NB4 (cell line): Measurements from ENCODE around the gene MGME1.
"Not testable (repeated sequence)": the region's sequence is repeated elsewhere in the genome, so short reads cannot be mapped to it uniquely, and the experiment has no call there.

ENCODE experiments used
- DNase-seq: peaks from one replicate; pipeline ENCODE4 v3.0.0; 2010; ENCODE audit warnings: low read depth
- H3K4me3 ChIP-seq: one replicate; pipeline ENCODE4 v1.5.1; 2011; ENCODE audit warnings: mild to moderate bottlenecking, low read depth, low read length, moderate library complexity
- MYC ChIP-seq: IDR thresholded peaks from 2 replicates; pipeline ENCODE4 v1.6.1; 2011; ENCODE audit warnings: low read depth, low read length
- POLR2A ChIP-seq: IDR thresholded peaks from 2 replicates; pipeline ENCODE4 v1.6.1; 2011; ENCODE audit warnings: mild to moderate bottlenecking; ENCODE audit not compliant: insufficient read length; ENCODE audit errors: extremely low read depth
- TF ChIP-seq, protein P1 (sequence below): IDR thresholded peaks from one replicate; pipeline ENCODE4 v1.5.1; 2012; ENCODE audit warnings: low read depth, low read length
- TF ChIP-seq, protein P2 (sequence below): IDR thresholded peaks from 2 replicates; pipeline ENCODE4 v1.6.1; 2011; ENCODE audit warnings: low read depth, low read length

Gene MGME1

DNA sequence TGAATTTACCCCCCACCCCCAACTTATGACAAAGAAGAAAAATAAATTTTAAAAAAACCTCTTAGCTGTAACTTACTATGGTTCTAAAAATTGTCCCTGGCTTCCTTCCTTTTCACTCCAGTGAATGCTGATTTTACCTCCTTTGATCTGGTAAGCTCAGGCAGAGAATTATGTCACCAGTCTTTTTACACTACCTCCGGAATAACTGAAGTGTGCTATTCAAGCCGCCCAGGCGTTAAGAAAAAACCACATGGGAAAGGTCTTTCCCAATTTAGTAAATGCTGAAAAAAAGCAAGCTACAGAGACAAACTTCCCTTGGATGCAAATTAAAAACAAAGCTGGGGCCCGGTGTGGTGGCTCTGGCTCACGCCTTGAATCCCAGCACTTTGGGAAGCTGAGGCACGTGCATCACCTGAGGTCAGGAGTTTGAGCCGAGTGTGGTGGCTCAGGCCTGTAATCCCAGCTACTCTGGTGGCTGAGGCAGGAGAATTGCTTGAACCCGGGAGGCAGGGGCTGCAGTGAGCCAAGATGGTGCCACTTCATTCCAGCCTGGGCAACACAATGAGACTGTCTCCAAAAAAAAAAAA, 12.6 kb upstream of the MGME1 start:
- TF ChIP-seq, protein P1, sequence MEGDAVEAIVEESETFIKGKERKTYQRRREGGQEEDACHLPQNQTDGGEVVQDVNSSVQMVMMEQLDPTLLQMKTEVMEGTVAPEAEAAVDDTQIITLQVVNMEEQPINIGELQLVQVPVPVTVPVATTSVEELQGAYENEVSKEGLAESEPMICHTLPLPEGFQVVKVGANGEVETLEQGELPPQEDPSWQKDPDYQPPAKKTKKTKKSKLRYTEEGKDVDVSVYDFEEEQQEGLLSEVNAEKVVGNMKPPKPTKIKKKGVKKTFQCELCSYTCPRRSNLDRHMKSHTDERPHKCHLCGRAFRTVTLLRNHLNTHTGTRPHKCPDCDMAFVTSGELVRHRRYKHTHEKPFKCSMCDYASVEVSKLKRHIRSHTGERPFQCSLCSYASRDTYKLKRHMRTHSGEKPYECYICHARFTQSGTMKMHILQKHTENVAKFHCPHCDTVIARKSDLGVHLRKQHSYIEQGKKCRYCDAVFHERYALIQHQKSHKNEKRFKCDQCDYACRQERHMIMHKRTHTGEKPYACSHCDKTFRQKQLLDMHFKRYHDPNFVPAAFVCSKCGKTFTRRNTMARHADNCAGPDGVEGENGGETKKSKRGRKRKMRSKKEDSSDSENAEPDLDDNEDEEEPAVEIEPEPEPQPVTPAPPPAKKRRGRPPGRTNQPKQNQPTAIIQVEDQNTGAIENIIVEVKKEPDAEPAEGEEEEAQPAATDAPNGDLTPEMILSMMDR, result no peak
- TF ChIP-seq MYC (no peak), POLR2A (no peak)
- TF ChIP-seq, protein P2, sequence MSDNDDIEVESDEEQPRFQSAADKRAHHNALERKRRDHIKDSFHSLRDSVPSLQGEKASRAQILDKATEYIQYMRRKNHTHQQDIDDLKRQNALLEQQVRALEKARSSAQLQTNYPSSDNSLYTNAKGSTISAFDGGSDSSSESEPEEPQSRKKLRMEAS, result no peak
- H3K4me3 ChIP-seq, result no peak overlapping the region
- no peak for DNase-seq

DNA sequence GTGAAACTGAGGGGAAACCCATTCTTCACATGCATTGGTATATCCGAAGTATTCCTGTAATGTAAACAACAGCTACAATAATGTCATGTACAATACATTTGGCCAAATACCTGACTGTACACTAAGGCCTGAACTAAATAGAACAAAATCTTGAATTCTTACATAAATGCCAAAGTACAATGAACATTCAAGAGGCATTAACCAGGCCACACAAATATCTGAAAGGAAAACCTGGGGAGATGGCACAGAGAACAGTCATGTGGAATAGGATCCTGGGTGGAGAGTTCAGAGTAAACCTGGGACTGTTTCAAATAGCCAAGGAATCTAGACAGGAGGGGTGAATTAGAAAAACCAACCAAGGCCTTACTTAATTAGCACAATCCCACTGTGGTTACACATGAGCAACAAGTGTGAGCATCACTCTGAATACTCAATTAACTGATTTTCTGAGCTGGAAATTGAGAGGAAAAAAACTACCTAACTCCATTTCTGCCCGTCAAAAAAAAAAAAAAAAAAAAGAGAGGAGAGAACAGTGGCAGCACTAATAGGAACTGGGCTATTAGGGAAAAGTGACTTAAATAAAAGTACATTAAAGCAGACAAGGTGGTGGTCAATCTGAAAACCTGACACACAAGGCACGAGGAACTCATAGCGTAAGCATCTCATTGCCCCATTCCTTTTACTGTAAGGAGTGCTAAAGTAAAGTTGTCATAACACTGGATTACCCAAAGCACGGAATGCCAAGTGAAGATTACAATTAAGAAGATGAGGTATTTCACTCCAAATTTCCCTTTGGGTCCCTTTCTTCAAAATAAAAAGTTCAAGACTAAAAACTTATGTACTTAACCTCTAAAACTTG, 11.1 kb upstream of the MGME1 start:
- TF ChIP-seq, protein P1, result no peak
- no peak for TF ChIP-seq POLR2A
- TF ChIP-seq, protein P2, result no peak
- TF ChIP-seq MYC, result no peak
- DNase-seq, result no peak
- no peak overlapping the region for H3K4me3 ChIP-seq

DNA sequence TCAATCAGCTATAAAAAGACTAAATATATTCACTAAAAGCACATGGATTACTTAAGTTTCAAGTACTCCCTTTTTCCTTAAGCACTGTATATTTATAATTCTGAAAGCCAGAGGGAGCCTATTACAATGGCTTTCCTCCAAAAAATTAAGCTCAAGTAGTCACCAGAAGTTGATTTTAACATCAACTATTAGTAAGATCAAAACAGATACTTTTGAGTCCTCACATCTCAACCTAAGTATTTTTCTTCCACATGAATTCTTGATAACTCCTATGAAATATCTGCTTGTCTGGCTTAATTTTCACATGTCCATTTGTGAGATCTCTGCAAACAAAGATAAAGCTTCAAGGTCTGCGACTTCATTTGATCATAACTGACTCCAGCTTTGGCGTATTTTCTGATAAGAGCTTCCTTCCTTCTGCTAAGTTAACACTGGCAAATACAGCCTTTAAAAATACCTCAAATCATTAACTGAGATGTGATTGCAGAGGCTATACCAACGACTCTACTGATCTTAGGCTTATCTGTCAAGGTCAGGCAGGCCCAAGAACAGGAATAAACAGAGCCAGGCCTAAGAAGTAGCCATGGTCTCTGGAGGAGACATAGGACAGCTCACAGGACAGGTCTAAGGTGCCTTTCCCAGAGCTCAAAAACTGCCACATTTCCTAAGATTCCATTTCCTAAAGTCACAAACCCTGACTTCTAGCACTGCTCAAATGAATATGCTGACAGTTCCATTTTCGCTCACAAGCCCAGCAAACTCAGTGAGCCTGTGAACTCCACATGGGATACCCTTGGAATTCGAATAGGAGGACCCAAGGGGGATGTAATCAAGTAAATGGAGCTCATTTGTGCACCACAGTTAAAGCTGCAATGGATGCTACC, 10.2 kb upstream of the MGME1 start:
- no peak overlapping the region for H3K4me3 ChIP-seq
- no peak for TF ChIP-seq POLR2A
- TF ChIP-seq, protein P2, result no peak
- TF ChIP-seq MYC, result no peak
- TF ChIP-seq, protein P1, result no peak
- no peak for DNase-seq

DNA sequence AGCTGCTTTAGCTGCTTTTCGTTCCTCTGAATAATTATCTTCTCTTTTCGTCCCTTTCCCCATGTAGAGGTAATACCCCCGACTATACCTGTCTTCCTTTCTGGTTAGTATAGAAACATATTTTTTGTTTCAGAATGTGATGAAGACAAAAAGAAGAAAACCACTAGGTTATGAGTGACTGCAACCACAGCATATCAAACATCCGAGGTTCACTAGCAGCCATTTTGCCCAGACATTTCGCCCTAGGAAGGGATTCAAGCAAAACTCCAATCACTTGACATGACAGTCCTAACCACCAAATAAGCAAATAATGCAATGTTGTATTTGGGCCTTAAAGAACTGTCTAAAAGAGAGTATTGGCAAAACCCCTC, 9.6 kb upstream of the MGME1 start:
- H3K4me3 ChIP-seq, result no peak overlapping the region
- TF ChIP-seq, protein P1, result no peak
- TF ChIP-seq POLR2A (no peak), MYC (no peak)
- TF ChIP-seq, protein P2, result no peak
- no peak for DNase-seq

DNA sequence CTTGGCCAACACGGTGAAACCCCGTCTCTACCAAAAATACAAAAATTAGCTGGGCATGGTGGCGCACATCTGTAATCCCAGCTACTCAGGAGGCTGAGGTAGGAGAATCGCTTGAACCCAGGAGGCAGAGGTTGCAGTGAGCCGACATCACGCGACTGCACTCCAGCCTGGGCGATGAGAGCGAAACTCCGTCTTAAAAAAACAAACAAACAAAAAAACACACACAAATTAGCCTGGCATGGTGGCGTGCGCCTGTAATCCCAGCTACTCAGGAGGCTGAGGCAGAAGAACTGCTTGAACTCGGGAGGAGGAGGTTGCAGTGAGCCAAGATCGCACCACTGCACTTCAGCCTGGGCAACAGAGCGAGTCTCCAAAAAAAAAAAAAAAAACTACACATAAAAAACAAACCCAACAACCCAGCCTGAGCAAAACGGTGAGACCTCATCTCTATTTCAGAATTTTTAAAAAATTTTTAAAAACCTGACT, 8.4 kb upstream of the MGME1 start:
- not testable (repeated sequence) for DNase-seq, H3K4me3 ChIP-seq
